Nephron (organoid): ENCODE measurements around the gene KLK13.

Experiments
- H3K27ac Mint-ChIP-seq, 3 experiments: 2 replicates each; pipeline ENCODE4 v1.8.0; 2020; ENCODE audit warnings: mixed read lengths in 3 of 3, mild to moderate bottlenecking in 2 of 3, moderate library complexity in 1 of 3
- H3K27me3 Mint-ChIP-seq: 2 replicates; pipeline ENCODE4 v1.8.0; 2021; ENCODE audit warnings: low read depth, mild to moderate bottlenecking, moderate library complexity, mixed read lengths
- H3K36me3 Mint-ChIP-seq: 2 replicates; pipeline ENCODE4 v1.8.0; 2020; ENCODE audit warnings: low read depth, mixed read lengths
- H3K4me1 Mint-ChIP-seq: 2 replicates; pipeline ENCODE4 v1.8.0; 2020; ENCODE audit warnings: mixed read lengths
- H3K4me3 Mint-ChIP-seq, 3 experiments: 2 replicates each; pipeline ENCODE4 v1.8.0; 2020; ENCODE audit warnings: mild to moderate bottlenecking in 3 of 3, mixed read lengths in 3 of 3, moderate library complexity in 2 of 3
- H3K9me3 Mint-ChIP-seq: 2 replicates; pipeline ENCODE4 v1.8.0; 2020; ENCODE audit warnings: mixed read lengths
- CTCF ChIP-seq, 3 experiments: fragments of 200-600 bp; sonication (generic); IDR thresholded peaks; one replicate each; pipeline ENCODE4 v1.5.0; 2021; ENCODE audit warnings: antibody characterized with exemption in 3 of 3; ENCODE audit not compliant: unreplicated experiment in 3 of 3

KLK13 gene

GRCh38 chr19:51006406-51006805 lies 58.5 kb downstream of the KLK13 start:
- Mint-ChIP-seq H3K27me3 (peaks cover 41% of the 10 kb centered on the region), H3K9me3 (no peaks in the 10 kb centered on the region), H3K4me1 (peaks cover 10% of the 10 kb centered on the region), H3K27ac (no peak overlapping the region), H3K36me3 (no peaks in the 10 kb centered on the region), H3K4me3 (no peak overlapping the region)
- TF ChIP-seq CTCF (IDR thresholded peaks at IDR 0.05; ENCODE audit: unreplicated experiment in 3 of 3), result no peak
